GM21390 (cell line): ENCODE data around the gene ANKRD9.
"Not testable (repeated sequence)": the region's sequence is repeated elsewhere in the genome, so short reads cannot be mapped to it uniquely, and the experiment has no call there.

Source experiments
- ATAC-seq: cut with Tn5 transposase; IDR thresholded peaks from one replicate; pipeline ENCODE4 v1.9.1; 2021; ENCODE audit not compliant: unreplicated experiment

ANKRD9 gene

DNA sequence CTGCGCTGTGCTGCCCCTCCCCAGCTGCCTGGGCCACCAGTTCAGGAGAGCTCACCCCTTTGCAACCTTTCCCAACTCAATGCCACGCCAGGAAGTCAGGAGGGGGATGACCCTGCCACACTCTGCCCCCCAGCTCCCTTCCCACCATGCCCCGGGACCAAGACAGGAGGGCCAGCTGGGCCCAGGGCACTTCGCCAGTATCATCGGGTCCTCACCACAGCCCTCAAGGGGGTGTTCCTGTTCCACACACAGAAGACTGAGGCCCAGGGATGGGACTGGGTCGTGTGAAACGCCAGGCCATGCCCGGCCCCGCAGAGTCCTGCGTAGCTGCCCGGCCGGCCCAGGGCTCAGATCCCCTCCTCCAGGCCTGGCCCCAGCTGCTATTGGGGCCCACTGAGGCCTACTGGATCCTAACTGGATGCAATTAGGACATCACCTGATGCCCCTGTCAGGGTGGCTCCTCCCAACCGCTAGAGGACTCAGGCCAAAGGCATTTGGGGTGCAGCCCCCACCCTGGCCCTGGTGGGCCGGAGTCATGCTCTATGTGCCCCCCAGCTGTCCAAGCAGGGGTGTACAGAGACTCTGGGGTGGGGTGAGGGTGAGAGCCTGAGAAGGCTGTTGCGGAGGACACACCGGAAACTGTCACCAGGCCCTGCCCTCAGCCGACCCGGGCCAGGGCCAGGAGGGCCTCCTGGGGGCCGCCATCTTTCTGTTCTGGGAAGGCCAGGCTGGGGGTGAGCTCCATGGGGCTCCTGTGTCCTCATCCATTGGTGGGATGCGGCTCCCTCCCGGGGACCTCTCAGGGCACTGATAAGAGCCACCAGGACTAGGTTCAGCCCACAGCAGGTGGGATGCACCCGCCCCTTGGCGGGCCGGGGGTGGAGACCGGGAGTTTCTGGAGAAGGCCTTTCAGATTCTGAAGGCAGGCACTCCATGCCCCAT, 29.3 kb upstream of the ANKRD9 start:
- ATAC-seq = no peak

DNA sequence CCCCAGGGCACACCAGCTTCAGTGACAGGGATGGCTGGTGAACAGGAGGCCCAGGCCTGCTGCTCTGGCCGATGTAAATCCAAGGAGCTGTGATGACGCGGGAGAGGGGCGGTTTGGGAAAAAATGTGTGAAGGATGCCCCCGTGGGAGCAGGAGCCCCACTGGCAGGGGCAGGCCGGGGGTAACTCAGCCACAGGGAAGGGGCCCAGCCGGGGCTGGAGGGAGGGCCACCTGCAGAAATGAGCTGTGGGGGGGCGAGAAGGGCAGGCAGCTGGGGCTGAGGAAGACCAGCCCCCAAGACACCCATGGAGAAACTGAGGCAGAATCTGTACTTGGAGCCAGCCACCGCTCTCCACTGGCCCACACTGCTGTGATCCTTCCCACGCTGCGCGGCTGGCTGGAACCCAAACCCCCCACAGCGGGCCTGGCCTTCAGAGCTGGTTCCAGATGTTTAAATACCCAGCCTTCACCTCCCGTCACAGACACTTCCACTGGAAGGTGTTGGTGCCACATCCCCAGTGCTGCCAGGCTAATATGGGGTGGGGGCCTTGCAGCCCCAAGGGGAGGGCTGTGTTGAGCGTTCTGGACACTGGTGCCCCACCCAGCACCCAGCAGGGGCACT, 28.5 kb upstream of the ANKRD9 start:
- no peak for ATAC-seq

DNA sequence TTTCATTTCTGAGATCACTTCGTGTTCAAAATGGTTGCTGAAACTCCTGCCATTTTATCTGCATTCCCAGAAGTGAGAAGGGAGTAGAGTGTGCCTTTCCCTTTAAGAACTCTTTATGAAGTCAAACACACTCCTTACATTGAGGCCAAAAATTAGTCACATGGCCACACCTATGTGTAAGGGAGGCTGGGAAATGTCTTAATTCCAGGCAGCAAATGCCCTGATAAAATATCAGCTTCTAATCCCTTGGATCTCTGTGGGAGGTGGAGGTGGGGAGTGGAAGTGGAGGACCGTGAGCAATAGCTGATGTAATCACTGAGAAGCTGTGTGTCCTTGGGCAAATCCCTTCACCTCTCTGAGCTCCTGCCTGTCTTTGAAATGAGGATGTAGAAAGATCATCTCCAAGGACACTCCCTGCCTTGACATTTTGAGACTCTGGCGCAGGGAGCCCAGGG, 22.7 kb upstream of the ANKRD9 start:
- ATAC-seq = no peak

DNA sequence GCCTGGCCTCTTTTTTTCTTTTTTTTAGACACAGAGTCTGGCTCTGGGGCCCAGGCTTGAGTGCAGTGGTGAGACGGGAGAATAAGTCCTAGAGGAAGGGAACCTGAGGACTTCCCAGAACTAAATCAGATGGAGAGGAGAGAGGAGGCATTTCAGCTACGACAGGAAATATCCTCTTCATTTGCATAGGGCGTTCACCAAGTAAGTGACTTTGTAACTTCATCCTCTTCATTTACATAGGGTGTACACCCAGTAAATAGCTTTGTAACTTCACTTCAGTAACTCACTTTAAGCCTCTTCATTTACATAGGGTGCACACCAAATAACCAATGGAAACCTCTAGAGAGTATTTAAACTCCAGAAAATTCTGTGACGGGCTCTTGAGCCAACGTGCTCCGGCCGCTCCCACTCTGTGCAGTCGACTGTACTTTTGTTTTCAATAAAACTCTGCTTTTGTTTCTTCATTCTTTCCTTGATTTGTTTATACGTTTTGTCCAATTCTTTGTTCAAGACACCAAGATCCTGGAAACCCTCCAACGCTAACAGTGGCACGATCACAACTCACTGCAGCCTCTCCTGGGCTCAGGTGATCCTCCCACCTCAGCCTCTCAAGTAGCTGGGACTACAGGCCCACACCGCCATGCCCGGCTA, 21.4 kb upstream of the ANKRD9 start:
- ATAC-seq = no peak

DNA sequence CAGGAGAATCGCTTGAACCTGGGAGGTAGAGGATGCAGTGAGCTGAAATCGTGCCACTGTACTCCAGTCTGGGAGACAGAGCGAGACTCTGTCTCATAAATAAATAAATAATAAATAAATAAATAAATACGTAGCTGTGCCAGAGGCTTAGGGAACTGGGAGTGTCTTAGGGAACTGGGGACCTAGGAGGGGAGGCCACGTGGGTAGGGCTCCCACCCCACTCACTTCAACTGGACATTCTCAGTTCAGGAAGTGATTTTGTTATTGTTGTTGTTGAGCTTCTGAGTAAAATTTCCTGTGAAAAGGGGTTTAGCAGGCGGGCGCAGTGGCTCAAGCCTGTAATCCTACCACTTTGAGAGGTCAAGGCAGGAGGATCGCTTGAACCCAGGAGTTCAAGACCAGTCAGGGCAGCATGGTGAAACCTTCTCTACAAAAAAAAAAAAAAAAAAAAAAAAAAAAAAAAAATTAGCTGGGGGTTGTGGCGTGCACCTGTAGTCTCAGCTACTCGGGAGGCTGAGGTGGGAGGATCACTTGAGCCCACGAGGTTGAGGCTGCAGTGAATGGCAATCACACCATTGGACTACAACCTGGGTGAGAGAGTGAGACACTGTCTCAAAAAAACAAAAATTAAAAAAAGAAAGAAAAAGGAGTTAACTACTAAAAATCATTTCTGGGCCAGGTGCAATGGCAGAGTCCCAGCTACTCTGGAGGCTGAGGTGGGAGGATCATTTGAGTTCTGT, 19.0 kb upstream of the ANKRD9 start:
- ATAC-seq = no peak

DNA sequence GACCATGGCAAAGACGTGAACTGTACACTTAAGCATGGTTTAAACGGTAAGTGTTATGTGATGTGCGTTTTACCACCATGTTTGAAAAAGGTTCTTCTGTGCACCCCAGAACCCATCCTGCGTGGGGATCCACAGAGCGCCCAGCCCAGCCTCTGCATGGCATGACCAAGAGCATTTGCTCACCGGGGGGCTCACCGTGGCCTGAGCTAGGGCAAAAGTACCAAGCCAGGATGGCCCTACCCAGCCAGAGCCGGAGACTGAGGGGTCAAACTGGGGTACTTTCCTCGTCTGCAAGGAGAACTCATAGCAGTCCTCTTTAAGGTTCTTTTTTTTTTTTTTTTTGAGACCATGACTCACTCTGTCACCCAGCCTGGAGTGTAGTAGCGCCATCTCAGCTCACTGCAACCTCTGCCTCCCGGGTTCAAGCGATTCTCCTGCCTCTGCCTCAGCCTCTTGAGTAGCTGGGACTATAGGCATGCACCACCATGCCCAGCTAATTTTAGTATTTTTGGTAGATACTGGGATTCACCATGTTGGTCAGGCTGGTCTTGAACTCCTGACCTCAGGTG, 16.4 kb upstream of the ANKRD9 start:
- ATAC-seq = no peak

DNA sequence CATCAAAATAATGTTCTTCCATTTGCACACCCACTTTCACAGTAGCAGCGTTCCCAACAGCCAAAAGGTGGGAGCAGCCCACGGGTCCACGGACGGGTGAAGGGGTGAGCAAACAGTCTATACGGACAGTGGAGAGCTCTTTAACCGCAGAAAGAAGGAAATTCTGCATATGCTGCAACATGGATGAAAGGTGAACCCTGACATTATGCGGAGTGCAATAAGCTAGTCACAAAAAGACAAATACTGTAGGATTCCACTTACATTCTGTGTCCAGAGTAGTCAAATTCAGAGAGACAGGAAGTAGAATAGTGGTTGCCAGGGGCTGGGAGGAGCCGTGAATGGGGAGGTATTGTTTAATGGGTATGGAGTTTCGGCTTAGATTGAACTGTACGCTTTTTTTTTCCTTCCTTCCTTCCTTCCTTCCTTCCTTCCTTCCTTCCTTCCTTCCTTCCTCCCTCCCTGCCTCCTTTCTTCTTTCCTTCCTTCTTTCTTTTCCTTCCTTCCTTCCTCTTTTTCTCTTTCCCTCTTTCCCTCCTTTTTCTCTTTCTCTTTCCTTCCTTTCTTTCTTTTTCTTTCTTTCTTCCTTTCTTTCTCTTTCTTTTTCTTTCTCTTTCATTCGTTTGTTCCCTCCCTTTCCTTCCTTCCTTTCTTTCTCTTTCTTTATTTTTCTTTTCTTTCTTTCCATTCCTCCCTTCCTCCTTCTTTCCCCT, 15.8 kb upstream of the ANKRD9 start:
- peak; percentile 1 for ATAC-seq

DNA sequence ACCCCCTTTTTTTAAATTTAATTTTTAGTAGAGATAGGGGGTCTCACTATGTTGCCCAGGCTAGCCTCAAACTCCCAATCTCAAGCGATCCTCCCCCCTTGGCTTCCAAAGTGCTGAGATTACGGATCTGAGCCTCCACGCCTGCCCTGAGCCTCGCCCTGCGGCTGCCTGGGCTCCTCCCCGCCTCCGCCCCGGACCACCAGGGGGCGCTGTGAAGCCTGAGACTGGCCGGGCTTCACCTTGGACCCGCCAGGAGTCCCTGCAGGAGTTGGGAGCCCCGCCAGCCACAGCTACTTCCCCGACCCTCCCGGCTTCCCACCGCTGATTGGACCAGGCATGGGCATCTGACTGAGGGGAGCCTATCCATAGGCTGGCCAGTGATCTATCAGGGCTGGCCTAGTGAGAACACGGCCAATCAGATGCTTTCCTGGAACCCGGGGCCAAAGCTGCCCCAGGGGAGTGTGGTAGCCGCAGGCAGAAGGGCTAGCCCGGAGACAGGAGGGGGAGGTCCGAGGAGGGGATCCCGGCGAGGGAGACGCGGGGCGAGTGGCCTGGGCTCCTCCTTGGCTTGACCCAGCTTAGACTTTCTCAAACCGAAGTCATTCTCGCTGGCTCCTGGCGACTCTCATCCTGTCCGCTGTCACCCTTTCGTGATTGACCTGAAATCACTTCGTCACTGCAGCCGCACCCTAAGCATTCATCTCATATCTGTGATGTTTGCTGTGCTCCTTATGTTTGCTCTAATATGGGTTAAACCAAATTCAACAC, 15.1 kb upstream of the ANKRD9 start:
- ATAC-seq = peak; percentile 97

DNA sequence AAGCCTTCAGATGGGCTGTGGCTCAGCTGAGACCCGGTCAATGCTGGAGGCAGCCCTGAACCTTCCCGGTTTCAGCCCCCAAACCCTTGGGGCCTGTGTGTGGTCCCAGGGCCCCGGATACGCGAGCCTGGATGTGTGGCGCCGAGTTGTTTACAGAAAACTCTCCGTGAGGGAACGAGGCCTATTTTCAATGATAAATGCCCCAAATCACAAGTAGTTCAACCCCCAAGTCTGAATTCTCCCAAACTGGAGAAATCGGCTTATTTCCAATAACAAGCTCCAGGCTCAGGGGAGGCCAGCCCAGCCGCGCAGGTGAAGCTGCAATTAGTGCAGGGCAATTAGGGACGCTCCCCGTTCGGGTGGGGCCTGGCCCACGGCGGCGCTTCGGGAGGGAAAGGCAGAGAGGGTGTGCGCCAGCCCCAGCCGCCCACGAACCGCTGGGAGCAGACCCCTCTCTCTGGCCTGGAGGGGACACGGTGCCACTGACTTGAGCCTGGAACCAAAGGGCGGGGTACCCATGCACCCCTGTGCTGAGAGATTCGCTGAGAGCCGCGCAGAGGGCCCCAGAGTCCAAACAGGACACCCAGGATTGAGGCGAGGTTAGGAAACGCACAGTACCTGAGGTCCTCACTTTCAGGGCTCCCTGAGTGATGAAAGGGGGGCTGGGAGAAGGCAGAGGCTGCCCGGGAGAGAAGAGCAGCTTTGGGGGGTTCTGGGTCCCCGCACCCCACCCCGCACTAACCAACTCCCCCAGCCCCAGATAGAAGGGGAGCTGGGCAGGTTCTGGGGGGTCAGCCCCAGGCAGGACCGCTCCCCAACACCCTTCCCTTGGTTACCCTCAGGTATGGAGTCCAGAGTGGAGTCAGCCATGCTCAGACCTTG, 14.2 kb upstream of the ANKRD9 start:
- no peak for ATAC-seq

DNA sequence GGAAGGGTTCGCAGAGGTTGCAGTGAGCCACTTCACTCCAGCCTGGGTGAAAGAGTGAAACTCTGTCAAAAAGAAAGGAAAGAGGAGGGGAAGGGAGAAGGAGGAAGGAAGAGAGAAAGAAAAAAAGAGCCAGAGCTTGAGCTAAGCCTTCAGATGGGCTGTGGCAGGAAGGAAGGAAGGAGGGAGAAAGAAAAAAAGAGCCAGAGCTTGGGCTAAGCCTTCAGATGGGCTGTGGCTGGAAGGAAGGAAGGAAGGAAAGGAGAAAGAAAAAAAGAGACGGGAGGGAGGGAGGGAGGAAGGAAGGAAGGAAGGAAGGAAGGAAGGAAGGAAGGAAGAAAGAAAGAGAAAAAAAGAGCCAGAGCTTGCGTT, 13.6 kb upstream of the ANKRD9 start:
- no peak for ATAC-seq

DNA sequence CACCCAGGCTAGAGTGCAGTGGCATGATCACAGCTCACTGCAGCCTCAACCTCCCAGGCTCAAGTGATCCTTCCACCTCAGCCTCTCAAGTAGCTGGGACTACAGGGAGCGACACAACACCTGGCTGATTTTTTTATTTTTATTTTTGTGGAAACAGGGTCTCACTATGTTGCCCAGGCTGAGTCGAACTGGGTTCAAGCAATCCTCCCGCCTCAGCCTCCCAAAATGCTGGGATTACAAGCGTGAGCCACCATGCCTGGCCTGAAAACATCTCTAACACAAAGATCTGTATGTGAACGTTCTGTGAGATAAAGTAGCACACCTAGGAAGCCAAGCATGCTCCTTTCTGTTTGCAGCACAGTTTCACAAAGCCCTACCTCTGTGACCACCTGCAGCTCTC, 10.1 kb upstream of the ANKRD9 start:
- ATAC-seq = not testable (repeated sequence)

DNA sequence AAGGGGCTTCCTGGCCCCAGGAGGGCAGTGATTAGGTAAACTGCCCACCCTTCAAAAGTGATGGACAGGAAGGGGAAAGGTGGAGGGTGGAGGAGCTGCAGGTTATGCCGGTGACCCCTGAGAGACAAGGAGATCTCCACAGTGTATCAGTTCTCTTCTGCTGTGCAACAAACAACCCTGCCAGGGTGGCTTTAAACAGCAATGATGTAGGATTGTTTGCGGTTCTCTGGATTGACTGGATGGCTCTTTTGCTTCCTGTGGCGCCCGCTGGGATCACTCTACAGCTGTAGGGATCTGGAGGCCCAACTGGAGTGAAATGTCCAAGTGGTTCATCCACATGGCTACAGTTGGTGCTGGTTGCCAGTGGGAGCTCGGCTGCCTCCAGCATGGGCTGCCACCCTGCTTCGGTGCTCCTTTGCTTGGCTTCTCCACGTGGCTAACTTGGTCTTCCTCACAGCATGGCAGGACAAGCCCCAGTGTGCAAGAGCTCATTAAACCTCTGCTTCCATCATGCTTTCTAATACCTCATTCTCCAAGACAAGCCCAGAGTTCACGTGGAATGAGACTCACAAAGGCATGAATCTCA, 8.6 kb upstream of the ANKRD9 start:
- ATAC-seq = no peak

DNA sequence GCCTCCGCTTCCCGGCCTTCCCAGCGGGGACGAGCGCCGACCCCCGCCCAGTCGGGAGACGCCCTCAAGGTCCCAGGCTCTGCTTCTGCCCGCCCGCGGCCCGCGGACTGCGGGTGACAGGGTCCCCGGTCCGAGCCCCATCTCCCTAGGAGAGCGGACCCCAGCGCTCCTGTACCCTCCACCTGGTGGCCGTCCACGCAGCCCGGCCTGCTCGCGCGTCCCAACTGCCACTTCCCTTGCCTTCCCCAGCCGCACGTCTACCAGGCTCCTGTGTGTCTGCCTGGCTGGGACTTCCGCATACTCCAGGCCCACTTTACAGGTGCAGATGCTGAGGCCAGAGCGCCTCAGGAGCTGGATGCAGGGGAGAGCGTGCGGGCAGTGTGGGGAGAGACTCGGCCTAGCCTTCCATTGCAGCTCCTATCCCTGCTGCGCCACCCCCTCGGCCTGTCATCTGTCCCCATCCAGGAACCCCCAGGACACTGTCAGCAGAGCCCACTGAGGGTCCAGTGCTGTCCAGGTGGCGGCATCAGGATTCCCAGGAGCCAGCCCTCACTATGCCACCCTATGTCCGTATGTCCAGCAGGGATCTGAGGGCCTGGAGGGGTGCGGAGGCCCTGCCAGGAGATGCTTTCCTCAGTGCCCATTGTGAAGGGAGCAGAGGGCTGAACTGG, 8.0 kb upstream of the ANKRD9 start:
- no peak for ATAC-seq

DNA sequence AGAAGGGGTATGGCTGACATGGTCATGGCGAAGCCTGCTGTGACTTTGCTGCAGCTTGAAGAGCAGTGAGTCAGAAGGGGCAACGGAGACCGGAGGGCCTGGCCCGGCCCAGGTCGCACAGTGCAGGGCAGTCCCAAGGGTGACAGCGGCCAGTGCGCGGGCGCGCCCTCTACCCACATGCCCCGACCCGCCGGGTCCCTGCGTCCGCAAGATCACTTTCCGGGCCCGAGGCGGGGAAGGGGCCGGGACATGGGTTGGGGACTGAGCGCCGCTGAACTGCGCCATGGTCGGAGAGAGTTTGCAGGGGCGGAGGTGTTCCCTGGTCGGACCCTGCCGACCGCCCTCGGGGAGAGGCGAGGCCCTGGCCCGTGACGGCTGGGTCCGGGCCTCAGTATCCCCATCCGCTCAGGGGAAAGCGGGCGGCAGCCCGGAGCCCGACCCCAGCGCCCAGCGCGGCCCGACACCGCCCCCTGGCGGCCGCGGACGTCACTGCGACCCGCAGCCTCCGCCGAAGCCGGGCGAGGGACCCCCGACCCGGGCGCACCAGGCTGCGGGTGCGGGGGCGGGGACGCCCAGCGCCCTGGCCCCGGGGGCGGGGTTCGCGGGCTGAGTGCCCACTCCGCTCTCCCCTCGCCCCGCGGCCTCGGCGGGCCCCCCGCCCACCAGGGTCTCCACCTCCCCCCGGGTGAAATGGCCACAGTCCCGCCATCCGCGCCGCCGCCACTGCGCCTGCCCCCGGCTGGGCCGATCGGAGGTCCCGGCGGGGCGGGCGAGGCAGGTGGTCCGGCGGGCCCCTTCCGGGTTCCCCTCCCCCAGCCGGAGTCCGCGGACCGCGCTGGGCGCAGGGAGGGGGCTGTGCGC, 7.2 kb upstream of the ANKRD9 start:
- peak; percentile 66 for ATAC-seq

DNA sequence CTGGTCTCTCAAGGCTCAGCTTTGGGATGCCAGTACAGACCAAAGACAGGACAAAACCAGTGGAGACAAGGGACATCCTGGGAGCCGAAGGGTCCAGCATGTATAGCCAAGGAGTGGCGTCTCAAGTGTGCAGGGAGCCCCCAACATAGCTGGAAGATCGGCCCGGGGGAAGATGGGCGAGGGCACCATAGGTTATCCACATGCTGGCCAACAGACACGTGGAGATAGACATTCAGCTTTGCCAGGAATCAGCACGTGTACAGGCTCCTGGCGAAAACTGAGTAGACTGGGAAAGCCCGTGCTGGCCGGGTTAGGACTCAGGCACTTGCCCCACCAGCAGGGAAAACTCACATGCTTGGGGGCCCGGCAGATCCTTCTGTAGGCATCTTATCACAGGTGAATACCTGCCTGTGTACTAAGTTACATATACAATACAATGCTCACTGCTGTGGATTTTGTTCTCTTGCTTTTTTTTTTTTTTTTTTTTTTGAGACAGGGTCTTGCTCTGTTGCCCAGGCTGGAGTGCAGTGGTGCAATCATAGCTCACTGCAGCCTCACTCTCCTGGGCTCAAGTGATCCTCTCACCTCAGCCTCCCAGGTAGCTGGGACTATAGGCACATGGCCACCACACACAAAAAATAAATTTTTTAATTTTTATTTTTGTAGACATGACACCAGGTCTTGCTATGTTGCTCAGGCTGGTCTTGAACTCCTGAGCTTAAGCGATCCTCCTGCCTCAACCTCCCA, 5.6 kb upstream of the ANKRD9 start:
- ATAC-seq = no peak
